Astrocyte of the cerebellum (primary cell): ENCODE results near the gene TRPV4.

ENCODE experiments used
- DNase-seq: peaks from one replicate; pipeline ENCODE4 v3.0.0-alpha.2; 2011; ENCODE audit warnings: low read depth
- H3K4me3 ChIP-seq: 2 replicates; pipeline ENCODE4 v1.5.1; 2011; ENCODE audit warnings: mild to moderate bottlenecking, low read depth, low read length, moderate library complexity
- CTCF ChIP-seq: IDR thresholded peaks from 2 replicates; pipeline ENCODE4 v1.5.1; 2012; ENCODE audit warnings: low read length, low read depth, moderate library complexity, mild to moderate bottlenecking; ENCODE audit errors: missing control alignments
- in situ Hi-C: cut with HindIII; loops from 2 replicates; pipeline ENCODE4 v1.10.0; 2017; ENCODE audit warnings: low sequenced_read_pairs

Gene TRPV4

GRCh38 chr12:109757671-109758265, 75.4 kb downstream of the TRPV4 start:
- in situ Hi-C loops = no loop called here
- no peak for DNase-seq
- no peak for TF ChIP-seq CTCF

GRCh38 chr12:109756457-109756856, 76.7 kb downstream of the TRPV4 start:
- in situ Hi-C loops = no loop called here
- TF ChIP-seq CTCF = no peak
- no peak for DNase-seq
- H3K4me3 ChIP-seq = no peak overlapping the region

More at GRCh38 chr12:109757671-109758265, 75.4 kb downstream of the TRPV4 start:
- H3K4me3 ChIP-seq = no peak overlapping the region

- DNase-seq = no peak
- TF ChIP-seq CTCF = no peak
- H3K4me3 ChIP-seq = no peak overlapping the region
- in situ Hi-C loops = no loop called here
Measured at GRCh38 chr12:109753959-109754358, 79.2 kb downstream of the TRPV4 start.

GRCh38 chr12:109753054-109753401, 80.2 kb downstream of the TRPV4 start:
- DNase-seq = no peak
- in situ Hi-C loops = no loop called here
- no peak overlapping the region for H3K4me3 ChIP-seq
- TF ChIP-seq CTCF = no peak

- H3K4me3 ChIP-seq = no peak overlapping the region
- in situ Hi-C loops = no loop called here
- no peak for DNase-seq
- no peak for TF ChIP-seq CTCF
Measured at GRCh38 chr12:109752117-109753053, 80.8 kb downstream of the TRPV4 start.

GRCh38 chr12:109744986-109745942, 87.9 kb downstream of the TRPV4 start:
- no peak overlapping the region for H3K4me3 ChIP-seq
- DNase-seq = no peak
- TF ChIP-seq CTCF = no peak
- in situ Hi-C loops = no loop called here
